Hematopoietic multipotent progenitor cell treated with erythropoietin and hydrocortisone succinate and interleukin-3 and kit ligand, for 4 days (in vitro differentiated cells): Measurements from ENCODE around the gene ACIN1.

ENCODE experiments used
- DNase-seq: peaks from one replicate; pipeline ENCODE4 v3.0.0-alpha.2; 2015

ACIN1 gene

DNA sequence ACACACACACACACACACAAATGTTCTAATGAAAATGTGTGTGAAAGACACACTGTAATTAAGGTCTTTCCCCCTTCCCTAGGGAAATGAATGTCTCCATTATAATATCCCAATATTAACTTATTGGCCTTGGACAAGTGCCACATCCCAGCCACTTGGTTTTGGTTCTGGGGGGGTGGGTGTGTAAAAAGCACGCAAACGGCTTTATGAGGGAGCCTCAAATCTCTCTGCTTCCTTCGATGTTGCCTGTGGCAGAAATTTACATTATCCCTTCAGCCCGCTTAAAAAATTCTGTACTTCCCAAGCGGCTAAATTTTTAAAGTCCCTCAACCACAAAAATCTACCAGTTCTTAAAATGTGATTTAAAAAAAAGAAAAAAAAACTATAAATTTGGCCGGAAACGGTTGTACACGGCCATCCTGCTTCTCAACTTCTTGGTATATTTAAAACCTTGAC is 85.4 kb downstream of the ACIN1 start:
- DNase-seq, result no peak

- peak; percentile 56 for DNase-seq
Measured at GRCh38 chr14:23008831-23009230, 86.1 kb downstream of the ACIN1 start.
